HAP-1 (cell line): ENCODE data around the gene TTC13.
"Not testable (repeated sequence)": the region's sequence is repeated elsewhere in the genome, so short reads cannot be mapped to it uniquely, and the experiment has no call there.

ENCODE experiments used
- DNase-seq, 2 experiments: peaks; one replicate each; pipeline ENCODE4 v3.0.0-alpha.2; 2016 to 2020; ENCODE audit warnings: low spot score in 2 of 2
- H3K27me3 ChIP-seq: fragments of 250-450 bp; sonication (Bioruptor Pico); 2 replicates; pipeline ENCODE4 v1.5.1; 2020; ENCODE audit warnings: low read depth, mild to moderate bottlenecking, moderate library complexity
- H3K36me3 ChIP-seq: fragments of 250-450 bp; sonication (Bioruptor Pico); replicated peaks from 2 replicates; pipeline ENCODE4 v1.5.1; 2020; ENCODE audit warnings: mild to moderate bottlenecking
- H3K4me1 ChIP-seq: fragments of 250-450 bp; sonication (Bioruptor Pico); 2 replicates; pipeline ENCODE4 v1.5.1; 2020; ENCODE audit warnings: mild to moderate bottlenecking
- H3K4me3 ChIP-seq: fragments of 250-450 bp; sonication (Bioruptor Pico); 2 replicates; pipeline ENCODE4 v1.5.1; 2020; ENCODE audit warnings: mild to moderate bottlenecking, moderate library complexity
- H3K9me3 ChIP-seq: fragments of 250-450 bp; sonication (Bioruptor Pico); 2 replicates; pipeline ENCODE4 v1.5.1; 2020; ENCODE audit warnings: mild to moderate bottlenecking, moderate library complexity
- in situ Hi-C: fragments of 300-500 bp; cut with MboI; formaldehyde crosslinking; loops from 3 replicates; pipeline ENCODE4 v1.14.3; 2020; ENCODE audit warnings: low sequenced_read_pairs, inconsistent platforms, mixed read lengths

The TTC13 gene

GRCh38 chr1:231011963-231012362 lies 33.3 kb upstream of the TTC13 start:
- 0 out of 2 replicates have a peak, but pooled peaks cover 3% of the 10 kb centered on the region for H3K9me3 ChIP-seq

GRCh38 chr1:231011360-231011759 lies 32.7 kb upstream of the TTC13 start:
- H3K4me1 ChIP-seq: no peaks in the 10 kb centered on the region
- H3K36me3 ChIP-seq: no peaks in the 10 kb centered on the region
- H3K27me3 ChIP-seq: no peaks in the 10 kb centered on the region
- in situ Hi-C loops: no loop called here
- no peak overlapping the region for H3K4me3 ChIP-seq
- DNase-seq: no peak
- H3K9me3 ChIP-seq: 0 out of 2 replicates have a peak, but pooled peaks cover 3% of the 10 kb centered on the region

More at GRCh38 chr1:231011963-231012362, 33.3 kb upstream of the TTC13 start:
- Histone ChIP-seq H3K4me3 (no peak overlapping the region), H3K36me3 (no peaks in the 10 kb centered on the region), H3K27me3 (no peaks in the 10 kb centered on the region), H3K4me1 (no peaks in the 10 kb centered on the region)
- in situ Hi-C loops: no loop called here
- no peak for DNase-seq

- DNase-seq, H3K4me1 ChIP-seq, H3K27me3 ChIP-seq, H3K4me3 ChIP-seq, H3K9me3 ChIP-seq, in situ Hi-C loops, H3K36me3 ChIP-seq: not testable (repeated sequence)
Observed at GRCh38 chr1:231007535-231007934, 28.9 kb upstream of the TTC13 start.

GRCh38 chr1:231001892-231002291 lies 23.2 kb upstream of the TTC13 start:
- H3K27me3 ChIP-seq: no peaks in the 10 kb centered on the region
- no peaks in the 10 kb centered on the region for H3K4me1 ChIP-seq
- no peak for DNase-seq
- no peak overlapping the region for H3K4me3 ChIP-seq
- peaks cover 36% of the 10 kb centered on the region for H3K36me3 ChIP-seq
- no peaks in the 10 kb centered on the region; the same call in 1 of the 2 replicates for H3K9me3 ChIP-seq
- in situ Hi-C loops: no loop called here

GRCh38 chr1:231000639-231001038 lies 22.0 kb upstream of the TTC13 start:
- no peak overlapping the region for H3K4me3 ChIP-seq
- no peaks in the 10 kb centered on the region for H3K27me3 ChIP-seq
- no peaks in the 10 kb centered on the region; the same call in 1 of the 2 replicates for H3K9me3 ChIP-seq
- H3K4me1 ChIP-seq: no peaks in the 10 kb centered on the region
- DNase-seq: no peak
- in situ Hi-C loops: no loop called here
- peaks cover 46% of the 10 kb centered on the region for H3K36me3 ChIP-seq

- Histone ChIP-seq H3K4me1 (no peaks in the 10 kb centered on the region), H3K27me3 (no peaks in the 10 kb centered on the region), H3K36me3 (peaks cover 46% of the 10 kb centered on the region), H3K9me3 (no peaks in the 10 kb centered on the region; the same call in 1 of the 2 replicates), H3K4me3 (no peak overlapping the region)
- no peak for DNase-seq
- in situ Hi-C loops: no loop called here
Observed at GRCh38 chr1:231000201-231000600, 21.5 kb upstream of the TTC13 start.

GRCh38 chr1:230994860-230995259 lies 16.2 kb upstream of the TTC13 start:
- H3K9me3 ChIP-seq: no peaks in the 10 kb centered on the region
- H3K4me3 ChIP-seq: no peak overlapping the region
- peaks cover 50% of the 10 kb centered on the region for H3K36me3 ChIP-seq
- in situ Hi-C loops: no loop called here
- DNase-seq: no peak
- peaks cover 5% of the 10 kb centered on the region; the same call in 1 of the 2 replicates for H3K4me1 ChIP-seq
- no peaks in the 10 kb centered on the region for H3K27me3 ChIP-seq

- no peak for DNase-seq
- in situ Hi-C loops: no loop called here
- no peaks in the 10 kb centered on the region for H3K27me3 ChIP-seq
- no peaks in the 10 kb centered on the region for H3K9me3 ChIP-seq
- no peak overlapping the region for H3K4me3 ChIP-seq
- H3K36me3 ChIP-seq: peaks cover 31% of the 10 kb centered on the region
- peaks cover 5% of the 10 kb centered on the region; the same call in 1 of the 2 replicates for H3K4me1 ChIP-seq
Observed at GRCh38 chr1:230992100-230992774, 13.6 kb upstream of the TTC13 start.

- no peak overlapping the region for H3K4me3 ChIP-seq
- H3K27me3 ChIP-seq: no peaks in the 10 kb centered on the region
- in situ Hi-C loops: no loop called here
- H3K4me1 ChIP-seq: peaks cover 20% of the 10 kb centered on the region
- no peak for DNase-seq
- no peaks in the 10 kb centered on the region for H3K9me3 ChIP-seq
- H3K36me3 ChIP-seq: peaks cover 12% of the 10 kb centered on the region
Observed at GRCh38 chr1:230987448-230987847, 8.8 kb upstream of the TTC13 start.

- Histone ChIP-seq H3K4me3 (no peak overlapping the region), H3K9me3 (no peaks in the 10 kb centered on the region), H3K27me3 (no peaks in the 10 kb centered on the region), H3K4me1 (peaks cover 16% of the 10 kb centered on the region), H3K36me3 (peaks cover 15% of the 10 kb centered on the region)
- no peak for DNase-seq
- in situ Hi-C loops: no loop called here
Observed at GRCh38 chr1:230986976-230987375, 8.3 kb upstream of the TTC13 start.

- H3K36me3 ChIP-seq: peaks cover 13% of the 10 kb centered on the region
- H3K4me3 ChIP-seq: no peak overlapping the region
- no peaks in the 10 kb centered on the region for H3K9me3 ChIP-seq
- in situ Hi-C loops: no loop called here
- no peak for DNase-seq
- H3K4me1 ChIP-seq: peaks cover 16% of the 10 kb centered on the region
- no peaks in the 10 kb centered on the region for H3K27me3 ChIP-seq
Observed at GRCh38 chr1:230985711-230986110, 7.0 kb upstream of the TTC13 start.

GRCh38 chr1:230984622-230985515 lies 6.2 kb upstream of the TTC13 start:
- H3K27me3 ChIP-seq, in situ Hi-C loops, H3K9me3 ChIP-seq, H3K36me3 ChIP-seq, H3K4me3 ChIP-seq: not testable (repeated sequence)
- H3K4me1 ChIP-seq: peaks cover 18% of the 10 kb centered on the region
- DNase-seq: peak; percentile 28 to 54

GRCh38 chr1:230983811-230984210 lies 5.2 kb upstream of the TTC13 start:
- H3K27me3 ChIP-seq: no peaks in the 10 kb centered on the region
- in situ Hi-C loops: no loop called here

GRCh38 chr1:230982696-230983095 lies 4.0 kb upstream of the TTC13 start:
- no peaks in the 10 kb centered on the region for H3K9me3 ChIP-seq
- H3K36me3 ChIP-seq: peaks cover 5% of the 10 kb centered on the region; the same call in 1 of the 2 replicates
- no peak for DNase-seq
- peaks cover 21% of the 10 kb centered on the region for H3K4me1 ChIP-seq
- in situ Hi-C loops: no loop called here
- no peaks in the 10 kb centered on the region for H3K27me3 ChIP-seq
- no peak overlapping the region for H3K4me3 ChIP-seq

More at GRCh38 chr1:230983811-230984210, 5.2 kb upstream of the TTC13 start:
- DNase-seq: no peak
- H3K4me1 ChIP-seq: peaks cover 21% of the 10 kb centered on the region
- H3K9me3 ChIP-seq: no peaks in the 10 kb centered on the region
- peaks cover 5% of the 10 kb centered on the region; the same call in 1 of the 2 replicates for H3K36me3 ChIP-seq
- H3K4me3 ChIP-seq: no peak overlapping the region
